SK-N-SH treated with all-trans-retinoic acid at 6 μM for 48 hours (cell line): Measurements from ENCODE around the gene GABARAP.
A peak's percentile ranks its signal among the peaks of the same experiment; 100 is the strongest.

Experiments
- ATAC-seq: fragments of 200-7000 bp; cut with Tn5 transposase; 3 replicates; pipeline ENCODE4 v1.9.1; 2020; ENCODE audit warnings: mild to moderate bottlenecking, moderate library complexity
- ARNTL ChIP-seq: fragments of 450-650 bp; formaldehyde crosslinking; IDR thresholded peaks from 2 replicates; pipeline ENCODE4 v1.5.0; 2020; ENCODE audit warnings: low read depth, mild to moderate bottlenecking, moderate library complexity, borderline replicate concordance
- BACH2 ChIP-seq: fragments of 250-450 bp; sonication (Bioruptor Pico); IDR thresholded peaks from 2 replicates; pipeline ENCODE4 v1.9.0; 2021; ENCODE audit warnings: mild to moderate bottlenecking, borderline replicate concordance
- ESRRG ChIP-seq: fragments of 250-450 bp; sonication (Bioruptor Pico); IDR thresholded peaks from 2 replicates; pipeline ENCODE4 v1.6.1; 2021; ENCODE audit warnings: mild to moderate bottlenecking
- OSR1 ChIP-seq: fragments of 250-450 bp; sonication (Bioruptor Pico); IDR thresholded peaks from 2 replicates; pipeline ENCODE4 v1.8.0; 2022; ENCODE audit warnings: moderate library complexity, mild to moderate bottlenecking, inconsistent platforms
- PPARA ChIP-seq: fragments of 250-450 bp; sonication (Bioruptor Pico); IDR thresholded peaks from 2 replicates; pipeline ENCODE4 v1.5.0; 2020; ENCODE audit warnings: mild to moderate bottlenecking, borderline replicate concordance
- RARB ChIP-seq: fragments of 250-450 bp; sonication (Bioruptor Pico); IDR thresholded peaks from 2 replicates; pipeline ENCODE4 v1.8.0; 2021; ENCODE audit warnings: mild to moderate bottlenecking, moderate library complexity
- SNAI2 ChIP-seq: fragments of 250-450 bp; sonication (Bioruptor Pico); IDR thresholded peaks from 2 replicates; pipeline ENCODE4 v1.5.0; 2020; ENCODE audit warnings: mild to moderate bottlenecking, moderate library complexity
- TOX ChIP-seq: fragments of 250-450 bp; sonication (Bioruptor Pico); IDR thresholded peaks from 2 replicates; pipeline ENCODE4 v1.8.0; 2021; ENCODE audit warnings: mild to moderate bottlenecking, moderate library complexity, borderline replicate concordance
- ZFP3 ChIP-seq: fragments of 250-450 bp; sonication (Bioruptor Pico); IDR thresholded peaks from 2 replicates; pipeline ENCODE4 v1.5.0; 2020; ENCODE audit warnings: mild to moderate bottlenecking, moderate library complexity
- ZNF565 ChIP-seq: fragments of 450-650 bp; formaldehyde crosslinking; conservative IDR thresholded peaks from 2 replicates; pipeline ENCODE4 v1.5.0; 2020; ENCODE audit warnings: low read depth, mild to moderate bottlenecking, moderate library complexity
- TF ChIP-seq, protein P1 (sequence below): fragments of 250-450 bp; sonication (Bioruptor Pico); IDR thresholded peaks from 2 replicates; pipeline ENCODE4 v1.8.0; 2020; ENCODE audit warnings: mild to moderate bottlenecking, moderate library complexity, borderline replicate concordance
- TF ChIP-seq, protein P2 (sequence below): fragments of 250-450 bp; sonication (Bioruptor Pico); IDR thresholded peaks from 2 replicates; pipeline ENCODE4 v1.5.0; 2020; ENCODE audit warnings: mild to moderate bottlenecking, moderate library complexity
- TF ChIP-seq, protein P3 (sequence below): fragments of 250-450 bp; sonication (Bioruptor Pico); IDR thresholded peaks from 2 replicates; pipeline ENCODE4 v1.8.0; 2021; ENCODE audit warnings: low read depth, mild to moderate bottlenecking, moderate library complexity, borderline replicate concordance
- TF ChIP-seq, protein P4 (sequence below): fragments of 250-450 bp; sonication (Bioruptor Pico); IDR thresholded peaks from 2 replicates; pipeline ENCODE4 v1.5.1; 2020; ENCODE audit warnings: low read depth, mild to moderate bottlenecking, moderate library complexity
- TF ChIP-seq, protein P5 (sequence below): fragments of 250-450 bp; sonication (Bioruptor Pico); IDR thresholded peaks from 2 replicates; pipeline ENCODE4 v1.5.1; 2021; ENCODE audit warnings: mild to moderate bottlenecking, moderate library complexity

Gene GABARAP

DNA sequence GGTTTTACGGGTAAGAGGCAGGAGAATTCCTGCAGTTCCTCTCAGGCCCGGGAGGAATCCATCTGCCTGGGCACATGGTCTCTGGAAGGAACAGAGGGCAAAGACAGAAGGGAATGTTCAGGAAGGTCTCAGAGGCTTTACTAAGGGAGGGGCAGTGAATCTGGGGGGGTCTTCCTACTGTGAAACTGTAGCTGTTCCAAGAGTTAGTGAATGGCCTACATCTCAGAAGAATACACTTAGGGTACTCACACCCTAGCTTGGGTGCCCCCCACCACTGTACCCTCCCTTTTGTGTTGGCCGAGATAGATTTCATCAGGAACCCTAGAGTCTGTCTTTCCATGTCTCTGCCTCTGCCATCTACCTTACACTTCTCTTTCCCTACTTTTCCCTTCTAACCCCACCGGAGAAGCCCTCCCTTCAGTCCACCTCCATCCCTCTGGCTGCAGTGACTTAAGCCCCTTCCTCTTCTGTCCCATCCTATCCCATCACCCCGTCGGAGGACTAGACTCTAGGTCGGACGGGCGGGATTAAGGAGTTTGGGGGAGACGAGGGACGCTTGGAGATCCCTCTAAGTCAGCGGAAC, 22.9 kb downstream of the GABARAP start:
- TF ChIP-seq, protein P1, sequence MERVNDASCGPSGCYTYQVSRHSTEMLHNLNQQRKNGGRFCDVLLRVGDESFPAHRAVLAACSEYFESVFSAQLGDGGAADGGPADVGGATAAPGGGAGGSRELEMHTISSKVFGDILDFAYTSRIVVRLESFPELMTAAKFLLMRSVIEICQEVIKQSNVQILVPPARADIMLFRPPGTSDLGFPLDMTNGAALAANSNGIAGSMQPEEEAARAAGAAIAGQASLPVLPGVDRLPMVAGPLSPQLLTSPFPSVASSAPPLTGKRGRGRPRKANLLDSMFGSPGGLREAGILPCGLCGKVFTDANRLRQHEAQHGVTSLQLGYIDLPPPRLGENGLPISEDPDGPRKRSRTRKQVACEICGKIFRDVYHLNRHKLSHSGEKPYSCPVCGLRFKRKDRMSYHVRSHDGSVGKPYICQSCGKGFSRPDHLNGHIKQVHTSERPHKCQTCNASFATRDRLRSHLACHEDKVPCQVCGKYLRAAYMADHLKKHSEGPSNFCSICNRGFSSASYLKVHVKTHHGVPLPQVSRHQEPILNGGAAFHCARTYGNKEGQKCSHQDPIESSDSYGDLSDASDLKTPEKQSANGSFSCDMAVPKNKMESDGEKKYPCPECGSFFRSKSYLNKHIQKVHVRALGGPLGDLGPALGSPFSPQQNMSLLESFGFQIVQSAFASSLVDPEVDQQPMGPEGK (CRISPR knock-in tag): 0 out of 2 replicates have a peak, but pooled peaks have one; percentile 26
- TF ChIP-seq, protein P2, sequence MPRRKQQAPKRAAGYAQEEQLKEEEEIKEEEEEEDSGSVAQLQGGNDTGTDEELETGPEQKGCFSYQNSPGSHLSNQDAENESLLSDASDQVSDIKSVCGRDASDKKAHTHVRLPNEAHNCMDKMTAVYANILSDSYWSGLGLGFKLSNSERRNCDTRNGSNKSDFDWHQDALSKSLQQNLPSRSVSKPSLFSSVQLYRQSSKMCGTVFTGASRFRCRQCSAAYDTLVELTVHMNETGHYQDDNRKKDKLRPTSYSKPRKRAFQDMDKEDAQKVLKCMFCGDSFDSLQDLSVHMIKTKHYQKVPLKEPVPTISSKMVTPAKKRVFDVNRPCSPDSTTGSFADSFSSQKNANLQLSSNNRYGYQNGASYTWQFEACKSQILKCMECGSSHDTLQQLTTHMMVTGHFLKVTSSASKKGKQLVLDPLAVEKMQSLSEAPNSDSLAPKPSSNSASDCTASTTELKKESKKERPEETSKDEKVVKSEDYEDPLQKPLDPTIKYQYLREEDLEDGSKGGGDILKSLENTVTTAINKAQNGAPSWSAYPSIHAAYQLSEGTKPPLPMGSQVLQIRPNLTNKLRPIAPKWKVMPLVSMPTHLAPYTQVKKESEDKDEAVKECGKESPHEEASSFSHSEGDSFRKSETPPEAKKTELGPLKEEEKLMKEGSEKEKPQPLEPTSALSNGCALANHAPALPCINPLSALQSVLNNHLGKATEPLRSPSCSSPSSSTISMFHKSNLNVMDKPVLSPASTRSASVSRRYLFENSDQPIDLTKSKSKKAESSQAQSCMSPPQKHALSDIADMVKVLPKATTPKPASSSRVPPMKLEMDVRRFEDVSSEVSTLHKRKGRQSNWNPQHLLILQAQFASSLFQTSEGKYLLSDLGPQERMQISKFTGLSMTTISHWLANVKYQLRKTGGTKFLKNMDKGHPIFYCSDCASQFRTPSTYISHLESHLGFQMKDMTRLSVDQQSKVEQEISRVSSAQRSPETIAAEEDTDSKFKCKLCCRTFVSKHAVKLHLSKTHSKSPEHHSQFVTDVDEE: 0 out of 2 replicates have a peak, but pooled peaks have one; percentile 19
- TF ChIP-seq RARB (CRISPR knock-in tag) (0 out of 2 replicates have a peak, but pooled peaks have one; percentile 59), TOX (no peak), SNAI2 (CRISPR knock-in tag) (no peak)
- ATAC-seq: no peak

DNA sequence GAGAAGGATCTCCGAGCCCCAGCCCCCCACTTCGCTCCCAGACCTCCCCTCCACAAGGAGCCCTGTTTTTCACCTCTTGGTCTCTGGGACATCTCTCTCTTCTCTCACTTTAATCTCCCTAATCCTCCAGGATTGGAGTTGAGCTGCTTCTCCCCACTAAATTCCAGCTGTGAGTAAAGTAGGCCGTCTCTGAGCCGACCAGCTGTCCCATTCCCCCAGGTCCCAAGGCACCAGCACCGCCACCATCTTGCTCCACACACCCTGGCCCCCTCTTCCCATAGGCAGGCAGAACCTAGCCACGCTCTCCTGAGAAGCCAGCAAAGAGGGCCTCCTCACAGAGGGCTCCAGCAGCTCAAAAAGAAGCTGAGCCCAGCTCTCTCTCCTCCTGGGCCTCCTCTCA, 23.5 kb downstream of the GABARAP start:
- TF ChIP-seq, protein P1 (CRISPR knock-in tag): no peak
- TF ChIP-seq OSR1 (CRISPR knock-in tag): no peak
- no peak for TF ChIP-seq ZFP3
- TF ChIP-seq, protein P3, sequence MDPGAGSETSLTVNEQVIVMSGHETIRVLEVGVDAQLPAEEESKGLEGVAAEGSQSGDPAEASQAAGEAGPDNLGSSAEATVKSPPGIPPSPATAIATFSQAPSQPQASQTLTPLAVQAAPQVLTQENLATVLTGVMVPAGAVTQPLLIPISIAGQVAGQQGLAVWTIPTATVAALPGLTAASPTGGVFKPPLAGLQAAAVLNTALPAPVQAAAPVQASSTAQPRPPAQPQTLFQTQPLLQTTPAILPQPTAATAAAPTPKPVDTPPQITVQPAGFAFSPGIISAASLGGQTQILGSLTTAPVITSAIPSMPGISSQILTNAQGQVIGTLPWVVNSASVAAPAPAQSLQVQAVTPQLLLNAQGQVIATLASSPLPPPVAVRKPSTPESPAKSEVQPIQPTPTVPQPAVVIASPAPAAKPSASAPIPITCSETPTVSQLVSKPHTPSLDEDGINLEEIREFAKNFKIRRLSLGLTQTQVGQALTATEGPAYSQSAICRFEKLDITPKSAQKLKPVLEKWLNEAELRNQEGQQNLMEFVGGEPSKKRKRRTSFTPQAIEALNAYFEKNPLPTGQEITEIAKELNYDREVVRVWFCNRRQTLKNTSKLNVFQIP (CRISPR knock-in tag): no peak

DNA sequence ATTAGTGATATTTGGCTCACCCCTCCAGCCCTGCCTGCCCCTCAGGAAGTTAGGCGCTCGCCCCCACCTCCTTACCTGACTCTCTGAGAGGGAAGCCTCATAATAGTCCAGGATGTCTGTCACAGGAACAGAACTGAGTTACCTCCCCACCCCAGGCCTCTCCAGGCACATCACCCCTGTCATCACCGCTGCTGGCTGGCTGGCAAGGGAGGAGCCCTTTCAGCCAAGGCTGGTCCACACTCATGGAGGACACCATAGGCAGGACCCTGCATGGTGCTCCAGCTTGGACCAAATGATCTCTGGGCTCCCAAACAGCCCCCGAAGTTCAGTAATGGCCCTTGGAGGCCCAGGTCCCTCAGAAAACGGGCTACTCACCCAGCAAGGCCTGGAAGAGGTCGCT, 24.1 kb downstream of the GABARAP start:
- TF ChIP-seq ARNTL: no peak
- TF ChIP-seq, protein P4, sequence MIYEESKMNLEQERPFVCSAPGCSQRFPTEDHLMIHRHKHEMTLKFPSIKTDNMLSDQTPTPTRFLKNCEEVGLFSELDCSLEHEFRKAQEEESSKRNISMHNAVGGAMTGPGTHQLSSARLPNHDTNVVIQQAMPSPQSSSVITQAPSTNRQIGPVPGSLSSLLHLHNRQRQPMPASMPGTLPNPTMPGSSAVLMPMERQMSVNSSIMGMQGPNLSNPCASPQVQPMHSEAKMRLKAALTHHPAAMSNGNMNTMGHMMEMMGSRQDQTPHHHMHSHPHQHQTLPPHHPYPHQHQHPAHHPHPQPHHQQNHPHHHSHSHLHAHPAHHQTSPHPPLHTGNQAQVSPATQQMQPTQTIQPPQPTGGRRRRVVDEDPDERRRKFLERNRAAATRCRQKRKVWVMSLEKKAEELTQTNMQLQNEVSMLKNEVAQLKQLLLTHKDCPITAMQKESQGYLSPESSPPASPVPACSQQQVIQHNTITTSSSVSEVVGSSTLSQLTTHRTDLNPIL (CRISPR knock-in tag): no peak
- no peak for TF ChIP-seq PPARA (CRISPR knock-in tag)
- no peak for TF ChIP-seq SNAI2 (CRISPR knock-in tag)
- no peak for TF ChIP-seq ZNF565
- TF ChIP-seq ESRRG (CRISPR knock-in tag): no peak
- no peak for TF ChIP-seq OSR1 (CRISPR knock-in tag)
- TF ChIP-seq, protein P2: no peak
- TF ChIP-seq BACH2: no peak
- TF ChIP-seq, protein P5, sequence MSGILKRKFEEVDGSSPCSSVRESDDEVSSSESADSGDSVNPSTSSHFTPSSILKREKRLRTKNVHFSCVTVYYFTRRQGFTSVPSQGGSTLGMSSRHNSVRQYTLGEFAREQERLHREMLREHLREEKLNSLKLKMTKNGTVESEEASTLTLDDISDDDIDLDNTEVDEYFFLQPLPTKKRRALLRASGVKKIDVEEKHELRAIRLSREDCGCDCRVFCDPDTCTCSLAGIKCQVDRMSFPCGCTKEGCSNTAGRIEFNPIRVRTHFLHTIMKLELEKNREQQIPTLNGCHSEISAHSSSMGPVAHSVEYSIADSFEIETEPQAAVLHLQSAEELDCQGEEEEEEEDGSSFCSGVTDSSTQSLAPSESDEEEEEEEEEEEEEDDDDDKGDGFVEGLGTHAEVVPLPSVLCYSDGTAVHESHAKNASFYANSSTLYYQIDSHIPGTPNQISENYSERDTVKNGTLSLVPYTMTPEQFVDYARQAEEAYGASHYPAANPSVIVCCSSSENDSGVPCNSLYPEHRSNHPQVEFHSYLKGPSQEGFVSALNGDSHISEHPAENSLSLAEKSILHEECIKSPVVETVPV (CRISPR knock-in tag): no peak
- no peak for TF ChIP-seq ZFP3
- TF ChIP-seq, all 23 proteins: peak for 0
- ATAC-seq: no peak

More for the DNA sequence above, 23.5 kb downstream of the GABARAP start:
- no peak for ATAC-seq
